Parathyroid adenoma (tissue), 2 donors: ENCODE data around the gene XAF1.

Source experiments
- H2AFZ ChIP-seq: fragments of 300-600 bp; sonication (generic); one replicate; pipeline ENCODE4 v1.7.0; 2017; ENCODE audit warnings: antibody characterized with exemption, mild to moderate bottlenecking
- H3K27ac ChIP-seq: fragments of 300-600 bp; sonication (generic); one replicate; pipeline ENCODE4 v1.7.0; 2017
- H3K27me3 ChIP-seq: fragments of 300-600 bp; sonication (generic); one replicate; pipeline ENCODE4 v1.7.0; 2017; ENCODE audit warnings: low read length; ENCODE audit not compliant: control insufficient read depth, insufficient read depth
- H3K36me3 ChIP-seq: fragments of 300-600 bp; sonication (generic); one replicate; pipeline ENCODE4 v1.7.0; 2017; ENCODE audit warnings: low read length; ENCODE audit not compliant: control insufficient read depth, insufficient read depth
- H3K4me1 ChIP-seq: fragments of 300-600 bp; sonication (generic); one replicate; pipeline ENCODE4 v1.7.0; 2017; ENCODE audit warnings: control low read depth
- H3K4me2 ChIP-seq: fragments of 300-600 bp; sonication (generic); one replicate; pipeline ENCODE4 v1.7.0; 2017; ENCODE audit warnings: low read length
- H3K4me3 ChIP-seq: fragments of 300-600 bp; sonication (generic); one replicate; pipeline ENCODE4 v1.7.0; 2017; ENCODE audit warnings: low read depth, low read length
- H3K79me2 ChIP-seq: fragments of 300-600 bp; sonication (generic); one replicate; pipeline ENCODE4 v1.7.0; 2017; ENCODE audit warnings: control low read depth
- H3K9ac ChIP-seq: fragments of 300-600 bp; sonication (generic); one replicate; pipeline ENCODE4 v1.7.0; 2017; ENCODE audit warnings: mild to moderate bottlenecking
- H3K9me3 ChIP-seq: fragments of 300-600 bp; sonication (generic); one replicate; pipeline ENCODE4 v1.7.0; 2017; ENCODE audit warnings: low read length; ENCODE audit not compliant: control insufficient read depth
- TF ChIP-seq, protein P1 (sequence below): fragments of 300-600 bp; sonication (generic); IDR thresholded peaks from one replicate; pipeline ENCODE4 v1.7.0; 2017; ENCODE audit warnings: antibody characterized with exemption, mild to moderate bottlenecking
- donor health status: primary hyperparathyroidism.

The XAF1 gene

DNA sequence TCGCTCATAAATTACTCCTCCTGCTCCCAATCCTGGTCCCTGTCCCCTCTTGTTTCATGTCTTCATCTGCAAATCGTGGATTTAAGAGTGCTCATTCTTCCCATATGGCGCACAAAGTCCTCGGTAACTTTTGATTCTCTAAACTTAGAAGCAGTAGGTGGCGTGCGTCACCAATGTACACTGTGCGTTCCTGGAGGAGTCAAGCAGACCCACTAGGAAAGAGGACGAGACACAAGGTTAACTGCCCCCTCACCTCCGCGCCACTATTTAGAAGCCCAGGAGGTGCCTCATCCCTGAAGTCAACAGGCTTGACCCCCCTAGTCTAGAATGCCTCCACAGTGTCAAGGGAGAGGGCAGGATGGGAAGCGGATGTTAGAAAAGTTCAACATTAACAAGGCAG is 45.5 kb upstream of the XAF1 start:
- H3K27ac ChIP-seq, result no peak overlapping the region
- no peaks in the 10 kb centered on the region for H3K36me3 ChIP-seq
- H3K4me3 ChIP-seq, result no peak overlapping the region
- no peaks in the 10 kb centered on the region for H3K79me2 ChIP-seq
- no peaks in the 10 kb centered on the region for H3K9me3 ChIP-seq
- no peak overlapping the region for H3K4me2 ChIP-seq
- H3K9ac ChIP-seq, result no peak overlapping the region
- no peak overlapping the region for H2AFZ ChIP-seq
- TF ChIP-seq, protein P1, sequence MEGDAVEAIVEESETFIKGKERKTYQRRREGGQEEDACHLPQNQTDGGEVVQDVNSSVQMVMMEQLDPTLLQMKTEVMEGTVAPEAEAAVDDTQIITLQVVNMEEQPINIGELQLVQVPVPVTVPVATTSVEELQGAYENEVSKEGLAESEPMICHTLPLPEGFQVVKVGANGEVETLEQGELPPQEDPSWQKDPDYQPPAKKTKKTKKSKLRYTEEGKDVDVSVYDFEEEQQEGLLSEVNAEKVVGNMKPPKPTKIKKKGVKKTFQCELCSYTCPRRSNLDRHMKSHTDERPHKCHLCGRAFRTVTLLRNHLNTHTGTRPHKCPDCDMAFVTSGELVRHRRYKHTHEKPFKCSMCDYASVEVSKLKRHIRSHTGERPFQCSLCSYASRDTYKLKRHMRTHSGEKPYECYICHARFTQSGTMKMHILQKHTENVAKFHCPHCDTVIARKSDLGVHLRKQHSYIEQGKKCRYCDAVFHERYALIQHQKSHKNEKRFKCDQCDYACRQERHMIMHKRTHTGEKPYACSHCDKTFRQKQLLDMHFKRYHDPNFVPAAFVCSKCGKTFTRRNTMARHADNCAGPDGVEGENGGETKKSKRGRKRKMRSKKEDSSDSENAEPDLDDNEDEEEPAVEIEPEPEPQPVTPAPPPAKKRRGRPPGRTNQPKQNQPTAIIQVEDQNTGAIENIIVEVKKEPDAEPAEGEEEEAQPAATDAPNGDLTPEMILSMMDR, result no peak
- H3K4me1 ChIP-seq, result no peaks in the 10 kb centered on the region
- no peaks in the 10 kb centered on the region for H3K27me3 ChIP-seq

DNA sequence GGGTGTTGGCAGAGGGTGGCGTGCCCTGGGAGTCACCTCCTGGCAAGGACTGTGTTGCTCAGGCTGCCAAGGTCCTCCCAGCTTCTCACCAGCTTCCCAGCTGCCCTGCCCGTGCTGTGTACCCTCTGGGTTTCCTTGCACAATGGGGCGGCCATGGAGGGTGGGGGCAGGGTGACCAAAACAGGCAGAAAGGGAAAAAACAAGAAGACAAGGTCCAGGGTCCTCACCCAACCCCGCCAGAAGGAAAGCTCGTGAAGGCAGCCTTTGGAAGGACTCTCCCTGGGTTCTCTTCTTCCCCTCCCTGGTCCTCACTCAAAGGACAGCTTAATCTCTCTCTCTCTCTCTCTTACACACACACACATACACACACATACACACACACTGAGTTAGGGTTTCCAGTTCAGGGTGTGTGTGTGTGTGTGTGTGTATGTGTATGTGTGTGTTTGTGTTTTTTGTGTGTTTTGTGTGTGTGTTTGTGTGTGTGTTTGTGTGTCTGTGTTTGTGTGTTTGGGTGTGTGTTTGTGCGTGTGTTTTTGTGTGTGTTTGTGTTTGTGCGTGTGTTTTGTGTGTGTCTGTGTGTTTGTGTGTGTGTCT is 44.7 kb upstream of the XAF1 start:
- Histone ChIP-seq H3K27me3 (no peaks in the 10 kb centered on the region), H3K4me2 (no peak overlapping the region), H3K9ac (no peak overlapping the region), H3K27ac (no peak overlapping the region), H3K36me3 (no peaks in the 10 kb centered on the region), H3K4me3 (no peak overlapping the region), H2AFZ (no peak overlapping the region), H3K9me3 (no peaks in the 10 kb centered on the region), H3K4me1 (no peaks in the 10 kb centered on the region), H3K79me2 (no peaks in the 10 kb centered on the region)
- TF ChIP-seq, protein P1, result no peak

DNA sequence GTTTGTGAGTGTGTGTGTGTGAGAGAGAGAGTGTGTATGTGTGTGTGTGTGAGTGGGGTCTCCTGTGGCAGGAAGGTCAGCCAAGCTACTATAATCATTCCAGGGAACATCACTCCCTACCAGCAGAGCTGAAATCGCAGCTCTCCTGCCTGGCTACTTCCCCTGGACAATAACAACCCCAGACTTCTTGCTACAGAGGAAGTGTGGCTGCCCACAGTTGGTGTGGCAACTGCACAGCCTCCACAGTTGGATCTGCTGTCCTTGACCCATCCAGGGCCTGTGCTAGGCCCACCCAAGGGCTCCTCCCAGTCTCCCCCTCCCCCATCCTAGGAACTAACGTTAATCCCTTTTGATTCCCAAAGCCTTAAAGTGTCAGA is 44.2 kb upstream of the XAF1 start:
- no peaks in the 10 kb centered on the region for H3K27me3 ChIP-seq
- H3K4me1 ChIP-seq, result no peaks in the 10 kb centered on the region
- H3K9ac ChIP-seq, result no peak overlapping the region
- no peaks in the 10 kb centered on the region for H3K36me3 ChIP-seq
- no peaks in the 10 kb centered on the region for H3K9me3 ChIP-seq
- no peak overlapping the region for H2AFZ ChIP-seq
- TF ChIP-seq, protein P1, result no peak
- H3K4me3 ChIP-seq, result no peak overlapping the region
- no peaks in the 10 kb centered on the region for H3K79me2 ChIP-seq
- H3K4me2 ChIP-seq, result no peak overlapping the region
- no peak overlapping the region for H3K27ac ChIP-seq

DNA sequence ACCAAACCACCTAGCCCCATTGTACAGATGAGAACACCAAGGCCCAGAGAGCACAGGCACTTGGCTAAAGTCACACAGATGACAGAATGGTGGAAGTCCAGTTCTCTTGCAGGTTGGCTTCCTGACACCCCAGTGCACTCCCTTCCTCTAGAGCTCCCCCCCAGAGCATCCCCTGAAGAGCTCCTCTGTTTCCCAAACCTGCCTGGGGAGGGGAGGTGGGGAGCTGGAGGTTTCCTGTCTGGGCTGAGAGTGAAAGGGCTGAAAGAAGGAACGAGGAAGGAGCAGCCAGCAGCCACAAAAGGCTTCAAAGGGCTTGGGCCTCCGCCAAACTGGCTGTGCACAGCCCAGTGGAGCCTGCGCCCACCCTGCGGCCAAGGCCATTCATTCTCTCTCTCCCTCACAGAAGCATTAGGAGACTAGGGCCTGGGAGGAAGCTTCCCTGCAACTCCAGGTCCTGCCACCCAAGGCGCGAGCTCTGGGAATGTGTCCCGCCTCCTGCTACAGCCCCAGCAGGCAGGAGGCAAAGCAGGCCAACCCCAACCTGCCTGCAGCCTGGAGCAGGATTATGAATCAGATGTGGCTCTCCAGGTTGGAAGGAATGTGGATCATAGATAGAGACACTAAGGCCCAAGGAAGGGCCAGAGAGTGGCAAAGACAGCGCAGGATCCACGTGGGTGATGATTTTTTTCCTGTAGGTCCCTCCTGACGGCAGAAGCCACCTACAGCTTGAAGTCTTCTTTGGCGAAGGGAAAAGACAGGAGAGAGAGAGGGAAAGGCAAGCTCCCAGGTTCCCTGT is 43.6 kb upstream of the XAF1 start:
- no peaks in the 10 kb centered on the region for H3K4me1 ChIP-seq
- H3K27me3 ChIP-seq, result no peaks in the 10 kb centered on the region
- H3K9ac ChIP-seq, result no peak overlapping the region
- no peaks in the 10 kb centered on the region for H3K36me3 ChIP-seq
- H3K4me3 ChIP-seq, result no peak overlapping the region
- H3K27ac ChIP-seq, result no peak overlapping the region
- H2AFZ ChIP-seq, result no peak overlapping the region
- no peak overlapping the region for H3K4me2 ChIP-seq
- no peaks in the 10 kb centered on the region for H3K9me3 ChIP-seq
- H3K79me2 ChIP-seq, result no peaks in the 10 kb centered on the region
- TF ChIP-seq, protein P1, result no peak

DNA sequence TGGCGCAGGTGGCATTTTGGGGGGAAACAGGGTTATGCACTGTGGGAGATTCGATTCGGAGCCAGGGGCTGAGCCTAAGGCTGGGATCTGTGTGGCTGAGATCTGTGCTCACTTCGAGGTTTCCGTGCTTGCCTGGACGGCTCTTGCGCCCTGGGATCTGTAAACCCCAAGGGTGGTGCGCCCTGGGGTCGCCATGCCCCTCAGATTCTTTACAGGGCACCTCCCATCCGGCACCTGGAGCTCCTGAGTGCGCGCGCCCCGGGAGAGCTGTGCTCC is 43.1 kb upstream of the XAF1 start:
- Histone ChIP-seq H3K27ac (no peak overlapping the region), H3K79me2 (no peaks in the 10 kb centered on the region), H2AFZ (no peak overlapping the region), H3K27me3 (no peaks in the 10 kb centered on the region), H3K9me3 (no peaks in the 10 kb centered on the region), H3K4me1 (no peaks in the 10 kb centered on the region), H3K4me3 (no peak overlapping the region), H3K36me3 (no peaks in the 10 kb centered on the region), H3K4me2 (peak overlapping the region; percentile 58), H3K9ac (no peak overlapping the region)
- TF ChIP-seq, protein P1, result no peak
